HepG2 (cell line): Measurements from ENCODE around the gene TTBK2. TPM values are rescaled to one million over a fixed set of nuclear protein-coding genes. Genes with fewer than 3 reads are reported as not detected.
A peak's percentile ranks its signal among the peaks of the same experiment; 100 is the strongest.

Source experiments
- BHLHE40 ChIP-seq: IDR thresholded peaks from 2 replicates; pipeline ENCODE4 v1.6.1; 2011; ENCODE audit warnings: low read length, improper control_type of control experiment
- GABPB1 ChIP-seq: IDR thresholded peaks from 2 replicates; pipeline ENCODE4 v1.6.1; 2016; ENCODE audit warnings: mild to moderate bottlenecking, missing genetic modification reagents, moderate library complexity, missing compliant biosample characterization
- MTA3 ChIP-seq: sonication (generic); formaldehyde crosslinking; IDR thresholded peaks from 2 replicates; pipeline ENCODE4 v1.4.0; 2020; ENCODE audit warnings: missing genetic modification reagents
- MTF1 ChIP-seq: sonication (generic); formaldehyde crosslinking; IDR thresholded peaks from 2 replicates; pipeline ENCODE4 v1.5.0; 2020; ENCODE audit warnings: missing genetic modification reagents
- PITX1 ChIP-seq: sonication (generic); formaldehyde crosslinking; IDR thresholded peaks from 2 replicates; pipeline ENCODE4 v1.5.1; 2020; ENCODE audit warnings: mild to moderate bottlenecking, missing genetic modification reagents
- REL ChIP-seq: sonication (generic); formaldehyde crosslinking; conservative IDR thresholded peaks from 2 replicates; pipeline ENCODE4 v1.8.0; 2022; ENCODE audit warnings: mild to moderate bottlenecking, missing genetic modification reagents, moderate library complexity
- SNAPC2 ChIP-seq: sonication (generic); formaldehyde crosslinking; IDR thresholded peaks from 2 replicates; pipeline ENCODE4 v1.8.1; 2022; ENCODE audit warnings: mild to moderate bottlenecking, missing genetic modification reagents
- TRAFD1 ChIP-seq: sonication (generic); formaldehyde crosslinking; IDR thresholded peaks from 2 replicates; pipeline ENCODE4 v1.5.1; 2020; ENCODE audit warnings: missing genetic modification reagents, mild to moderate bottlenecking, borderline replicate concordance
- ZBTB7B ChIP-seq: sonication (generic); formaldehyde crosslinking; IDR thresholded peaks from 2 replicates; pipeline ENCODE4 v1.4.0; 2020; ENCODE audit warnings: missing genetic modification reagents
- ZNF260 ChIP-seq: sonication (generic); formaldehyde crosslinking; IDR thresholded peaks from 2 replicates; pipeline ENCODE4 v1.4.0; 2020; ENCODE audit warnings: missing genetic modification reagents, low read depth, mild to moderate bottlenecking, borderline replicate concordance
- ZNF484 ChIP-seq: sonication (generic); formaldehyde crosslinking; IDR thresholded peaks from 2 replicates; pipeline ENCODE4 v1.5.1; 2020; ENCODE audit warnings: mild to moderate bottlenecking, low read depth, missing genetic modification reagents, borderline replicate concordance
- ZNF501 ChIP-seq: sonication (generic); formaldehyde crosslinking; IDR thresholded peaks from 2 replicates; pipeline ENCODE4 v1.5.1; 2020; ENCODE audit warnings: mild to moderate bottlenecking, moderate library complexity, missing genetic modification reagents
- ZNF563 ChIP-seq: sonication (generic); formaldehyde crosslinking; IDR thresholded peaks from 2 replicates; pipeline ENCODE4 v1.8.0; 2022; ENCODE audit warnings: mild to moderate bottlenecking, moderate library complexity, missing genetic modification reagents
- ZNF614 ChIP-seq: IDR thresholded peaks from 2 replicates; pipeline ENCODE4 v1.6.1; 2018; ENCODE audit warnings: missing biosample characterization, missing genetic modification reagents, inconsistent platforms, borderline replicate concordance
- ZNF644 ChIP-seq: IDR thresholded peaks from 2 replicates; pipeline ENCODE4 v1.6.1; 2016; ENCODE audit warnings: low read depth
- ZNF709 ChIP-seq: sonication (generic); formaldehyde crosslinking; IDR thresholded peaks from 2 replicates; pipeline ENCODE4 v1.5.0; 2020; ENCODE audit warnings: mild to moderate bottlenecking, missing genetic modification reagents
- ZSCAN30 ChIP-seq: sonication (generic); formaldehyde crosslinking; IDR thresholded peaks from 2 replicates; pipeline ENCODE4 v1.5.0; 2020; ENCODE audit warnings: mild to moderate bottlenecking, missing genetic modification reagents
- polyA plus RNA-seq, 8 experiments: library from polyadenylated mRNA; depleted of rRNA in 3 of 8; stranded (reverse) in 7 of 8; unstranded in 1 of 8; fragments of >200 nt; fragmentation: Illumina TruSeq in 4 of 8; extraction: Trizol in 4 of 8; gene quantifications; 2 replicates each; pipeline versions ENCODE4 v1.2.1 to v1.2.3, GENCODE V29; 2011 to 2016; ENCODE audit warnings: low read depth in 4 of 8, missing spikeins in 1 of 8, mixed read lengths in 1 of 8; ENCODE audit not compliant: insufficient read depth in 1 of 8
- total RNA-seq, 5 experiments: library from RNA; depleted of rRNA; stranded (reverse); fragments of >200 nt; fragmentation: Illumina TruSeq; extraction: Trizol; gene quantifications; 2 replicates each; pipeline ENCODE4 v1.2.3, GENCODE V29; 2016; ENCODE audit warnings: low read depth in 1 of 5
- TF ChIP-seq, protein P1 (sequence below): IDR thresholded peaks from 2 replicates; pipeline ENCODE4 v1.6.1; 2016; ENCODE audit warnings: low read depth, control low read depth
- TF ChIP-seq, protein P2 (sequence below): IDR thresholded peaks from 2 replicates; pipeline ENCODE4 v1.6.1; 2016; ENCODE audit warnings: missing compliant biosample characterization, missing genetic modification reagents, borderline replicate concordance
- TF ChIP-seq, protein P3 (sequence below): sonication (generic); formaldehyde crosslinking; conservative IDR thresholded peaks from 2 replicates; pipeline ENCODE4 v1.4.0; 2020; ENCODE audit warnings: mild to moderate bottlenecking, missing genetic modification reagents, moderate library complexity

Gene TTBK2
- total and polyA plus RNA-seq, 2 of the 13 experiments (the other 11 are each of a cell fraction or from before 2014, with no cell fraction given): 5.1 to 7.4 TPM

GRCh38 chr15:42920519-42921341 lies at the start of gene TTBK2 (continued):
- TF ChIP-seq ZNF614 (CRISPR knock-in tag) (peak; percentile 21; the same call in 1 of the 2 replicates), ZSCAN30 (no peak), REL (0 out of 2 replicates have a peak, but pooled peaks have one; percentile 28), ZNF484 (CRISPR knock-in tag) (no peak), SNAPC2 (CRISPR knock-in tag) (no peak), ZNF644 (no peak), ZNF709 (CRISPR knock-in tag) (peak; percentile 79), ZNF501 (peak; percentile 71), ZNF260 (no peak), BHLHE40 (no peak), GABPB1 (CRISPR knock-in tag) (peak; percentile 86), ZNF563 (CRISPR knock-in tag) (0 out of 2 replicates have a peak, but pooled peaks have one; percentile 73), TRAFD1 (CRISPR knock-in tag) (no peak), MTF1 (CRISPR knock-in tag) (no peak), ZBTB7B (CRISPR knock-in tag) (0 out of 2 replicates have a peak, but pooled peaks have one; percentile 48), PITX1 (0 out of 2 replicates have a peak, but pooled peaks have one; percentile 27), MTA3 (no peak)
- TF ChIP-seq, protein P1, sequence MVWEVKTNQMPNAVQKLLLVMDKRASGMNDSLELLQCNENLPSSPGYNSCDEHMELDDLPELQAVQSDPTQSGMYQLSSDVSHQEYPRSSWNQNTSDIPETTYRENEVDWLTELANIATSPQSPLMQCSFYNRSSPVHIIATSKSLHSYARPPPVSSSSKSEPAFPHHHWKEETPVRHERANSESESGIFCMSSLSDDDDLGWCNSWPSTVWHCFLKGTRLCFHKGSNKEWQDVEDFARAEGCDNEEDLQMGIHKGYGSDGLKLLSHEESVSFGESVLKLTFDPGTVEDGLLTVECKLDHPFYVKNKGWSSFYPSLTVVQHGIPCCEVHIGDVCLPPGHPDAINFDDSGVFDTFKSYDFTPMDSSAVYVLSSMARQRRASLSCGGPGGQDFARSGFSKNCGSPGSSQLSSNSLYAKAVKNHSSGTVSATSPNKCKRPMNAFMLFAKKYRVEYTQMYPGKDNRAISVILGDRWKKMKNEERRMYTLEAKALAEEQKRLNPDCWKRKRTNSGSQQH (CRISPR knock-in tag): peak; percentile 83; the same call in 1 of the 2 replicates
- TF ChIP-seq, protein P2, sequence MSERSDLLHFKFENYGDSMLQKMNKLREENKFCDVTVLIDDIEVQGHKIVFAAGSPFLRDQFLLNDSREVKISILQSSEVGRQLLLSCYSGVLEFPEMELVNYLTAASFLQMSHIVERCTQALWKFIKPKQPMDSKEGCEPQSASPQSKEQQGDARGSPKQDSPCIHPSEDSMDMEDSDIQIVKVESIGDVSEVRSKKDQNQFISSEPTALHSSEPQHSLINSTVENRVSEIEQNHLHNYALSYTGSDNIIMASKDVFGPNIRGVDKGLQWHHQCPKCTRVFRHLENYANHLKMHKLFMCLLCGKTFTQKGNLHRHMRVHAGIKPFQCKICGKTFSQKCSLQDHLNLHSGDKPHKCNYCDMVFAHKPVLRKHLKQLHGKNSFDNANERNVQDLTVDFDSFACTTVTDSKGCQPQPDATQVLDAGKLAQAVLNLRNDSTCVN (CRISPR knock-in tag): 0 out of 2 replicates have a peak, but pooled peaks have one; percentile 14
- TF ChIP-seq, protein P3, sequence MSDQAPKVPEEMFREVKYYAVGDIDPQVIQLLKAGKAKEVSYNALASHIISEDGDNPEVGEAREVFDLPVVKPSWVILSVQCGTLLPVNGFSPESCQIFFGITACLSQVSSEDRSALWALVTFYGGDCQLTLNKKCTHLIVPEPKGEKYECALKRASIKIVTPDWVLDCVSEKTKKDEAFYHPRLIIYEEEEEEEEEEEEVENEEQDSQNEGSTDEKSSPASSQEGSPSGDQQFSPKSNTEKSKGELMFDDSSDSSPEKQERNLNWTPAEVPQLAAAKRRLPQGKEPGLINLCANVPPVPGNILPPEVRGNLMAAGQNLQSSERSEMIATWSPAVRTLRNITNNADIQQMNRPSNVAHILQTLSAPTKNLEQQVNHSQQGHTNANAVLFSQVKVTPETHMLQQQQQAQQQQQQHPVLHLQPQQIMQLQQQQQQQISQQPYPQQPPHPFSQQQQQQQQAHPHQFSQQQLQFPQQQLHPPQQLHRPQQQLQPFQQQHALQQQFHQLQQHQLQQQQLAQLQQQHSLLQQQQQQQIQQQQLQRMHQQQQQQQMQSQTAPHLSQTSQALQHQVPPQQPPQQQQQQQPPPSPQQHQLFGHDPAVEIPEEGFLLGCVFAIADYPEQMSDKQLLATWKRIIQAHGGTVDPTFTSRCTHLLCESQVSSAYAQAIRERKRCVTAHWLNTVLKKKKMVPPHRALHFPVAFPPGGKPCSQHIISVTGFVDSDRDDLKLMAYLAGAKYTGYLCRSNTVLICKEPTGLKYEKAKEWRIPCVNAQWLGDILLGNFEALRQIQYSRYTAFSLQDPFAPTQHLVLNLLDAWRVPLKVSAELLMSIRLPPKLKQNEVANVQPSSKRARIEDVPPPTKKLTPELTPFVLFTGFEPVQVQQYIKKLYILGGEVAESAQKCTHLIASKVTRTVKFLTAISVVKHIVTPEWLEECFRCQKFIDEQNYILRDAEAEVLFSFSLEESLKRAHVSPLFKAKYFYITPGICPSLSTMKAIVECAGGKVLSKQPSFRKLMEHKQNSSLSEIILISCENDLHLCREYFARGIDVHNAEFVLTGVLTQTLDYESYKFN (CRISPR knock-in tag): no peak
